Endothelial cell of hepatic sinusoid (primary cell): ENCODE results near the gene IGFBP5.

Experiments used
- in situ Hi-C: cut with HindIII; loops from 2 replicates; pipeline ENCODE4 v1.10.0; 2017; ENCODE audit warnings: low sequenced_read_pairs

IGFBP5 gene

GRCh38 chr2:216715402-216715974 lies 20.1 kb upstream of the IGFBP5 start:
- in situ Hi-C loops, result no loop called here

DNA sequence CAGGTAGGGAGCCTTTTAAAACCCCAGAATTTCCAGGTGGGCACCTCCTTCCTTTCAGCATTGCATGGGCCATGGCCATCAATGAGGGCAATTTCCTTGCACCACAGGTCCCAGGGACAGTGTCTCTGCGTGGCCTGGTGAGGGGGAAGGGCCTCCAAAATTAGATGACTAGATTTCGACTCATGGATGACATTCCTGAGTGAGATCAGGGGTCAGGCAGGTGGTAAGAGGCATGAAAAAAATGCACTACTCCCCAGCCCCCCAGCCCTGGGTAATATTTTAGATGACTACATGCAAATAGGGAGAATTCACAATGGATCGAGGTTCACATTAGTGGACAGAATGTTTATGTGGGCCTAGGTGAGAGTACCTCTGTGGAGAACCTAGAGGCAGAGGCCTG lies 19.0 kb upstream of the IGFBP5 start:
- in situ Hi-C loops, result no loop called here

DNA sequence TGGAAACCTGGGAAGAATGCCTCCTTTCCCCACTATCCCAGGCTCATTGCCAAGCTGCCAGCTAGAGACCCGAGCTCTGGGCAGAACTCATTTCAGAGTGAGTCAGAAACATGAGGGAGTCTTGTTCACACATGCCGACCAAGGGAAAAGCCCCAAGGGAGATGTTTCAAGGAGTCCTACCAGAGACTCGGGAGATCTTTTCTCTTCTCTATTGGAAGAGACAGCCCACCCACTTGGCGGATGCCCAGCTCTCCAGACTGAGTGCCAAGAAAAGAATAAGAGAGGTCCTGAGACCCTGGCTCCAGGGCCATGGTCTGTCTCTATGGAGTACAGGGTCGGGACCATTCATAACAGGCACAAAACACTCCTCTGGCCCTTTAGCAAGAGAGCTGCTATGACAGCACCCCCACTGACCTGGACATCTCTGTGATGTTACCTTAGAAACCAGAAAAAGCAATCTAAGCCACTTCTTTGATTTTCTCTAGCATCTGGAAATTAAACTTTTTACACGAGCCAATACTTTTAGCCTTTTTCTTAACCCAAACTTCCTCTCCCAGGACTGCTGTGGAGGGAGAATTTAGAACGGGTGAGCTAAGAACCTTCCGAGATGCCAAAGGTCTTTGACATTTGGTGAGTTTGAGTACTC lies 18.5 kb upstream of the IGFBP5 start:
- in situ Hi-C loops, result no loop called here

DNA sequence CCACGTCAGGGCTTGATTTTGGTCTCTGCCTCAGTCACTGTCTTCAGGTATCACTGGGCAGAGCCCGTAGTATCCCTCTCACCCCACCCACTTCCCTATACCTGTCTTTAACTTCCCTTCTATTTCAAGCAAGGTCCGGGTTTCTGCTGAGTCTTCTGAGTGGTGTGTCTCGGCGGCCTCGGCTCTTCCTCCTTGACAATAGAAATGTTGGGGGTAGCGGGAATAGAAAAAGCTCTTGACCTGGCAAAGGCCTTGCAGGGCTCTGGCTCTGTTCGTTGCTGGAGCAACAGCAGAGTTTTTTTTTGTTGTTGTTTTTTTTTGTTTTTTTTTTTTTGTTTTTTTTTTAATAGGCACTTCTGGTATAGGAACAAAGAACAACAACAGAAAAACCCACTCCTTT lies 16.0 kb upstream of the IGFBP5 start:
- in situ Hi-C loops, result no loop called here

DNA sequence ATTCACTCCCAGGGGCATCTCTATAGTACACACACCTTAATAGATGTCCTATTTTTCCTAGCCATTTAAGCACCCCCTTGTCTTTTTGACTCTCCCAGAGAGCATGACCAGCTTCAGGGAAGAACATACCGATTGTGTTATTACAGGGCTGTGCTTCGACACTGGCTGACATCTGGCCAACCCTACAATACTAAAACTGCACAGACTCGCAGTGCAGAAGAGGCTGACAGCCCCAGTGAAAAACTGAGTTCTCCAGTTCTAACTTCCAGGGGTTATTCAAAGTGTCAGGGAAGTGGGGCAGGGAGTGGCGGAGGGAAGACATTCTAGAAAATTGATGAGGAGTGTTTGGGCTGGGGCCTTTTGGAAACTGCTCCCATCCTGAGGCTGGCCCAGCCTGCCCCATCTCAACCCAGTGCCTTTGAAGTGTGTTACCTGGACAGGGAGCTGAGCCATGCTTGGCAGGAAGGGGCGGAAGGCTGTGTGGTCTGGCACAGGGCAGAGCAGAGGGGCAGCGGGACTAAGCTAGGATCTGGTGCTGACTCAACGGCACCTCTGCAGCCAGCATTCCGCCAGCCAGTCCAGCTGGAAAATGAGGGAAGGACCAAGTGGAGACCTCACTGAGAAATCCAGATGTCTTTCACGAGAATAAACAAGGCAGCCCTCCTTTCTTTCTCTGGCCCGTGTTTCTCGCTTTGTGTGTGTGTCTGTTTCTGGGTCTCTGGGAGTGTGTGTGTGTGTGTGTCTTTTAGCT lies 15.4 kb upstream of the IGFBP5 start:
- in situ Hi-C loops, result no loop called here

- in situ Hi-C loops, result loop anchor here (10.0 kb wide), 1 partner anchor 172 kb away; no protein-coding TSS in a partner anchor
Measured at GRCh38 chr2:216702756-216703155, 7.4 kb upstream of the IGFBP5 start.

DNA sequence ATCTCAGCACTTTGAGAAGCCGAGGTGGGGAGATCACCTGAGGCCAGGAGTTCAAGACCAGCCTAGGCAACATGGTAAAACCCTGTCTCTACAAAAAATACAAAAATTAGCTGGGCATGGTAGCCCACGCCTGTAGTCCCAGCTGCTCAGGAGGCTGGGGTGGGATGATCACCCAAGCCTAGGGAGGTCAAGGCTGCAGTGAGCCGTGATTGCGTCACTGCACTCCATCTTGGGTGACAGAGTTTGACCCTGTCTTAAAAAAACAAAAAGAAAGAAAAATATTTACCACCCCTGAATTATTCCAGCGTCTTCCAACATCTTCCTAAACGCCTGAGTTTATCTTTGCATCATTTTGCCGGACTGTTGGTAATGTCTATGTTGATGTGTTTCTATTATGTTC lies 6.2 kb upstream of the IGFBP5 start:
- in situ Hi-C loops, result loop anchor here (10.0 kb wide), 1 partner anchor 173 kb away; no protein-coding TSS in a partner anchor

GRCh38 chr2:216700781-216701180 lies 5.4 kb upstream of the IGFBP5 start:
- in situ Hi-C loops, result loop anchor here (10.0 kb wide), 1 partner anchor 174 kb away; no protein-coding TSS in a partner anchor

GRCh38 chr2:216700088-216700567 lies 4.8 kb upstream of the IGFBP5 start:
- in situ Hi-C loops, result loop anchor here (10.0 kb wide), 1 partner anchor 175 kb away; no protein-coding TSS in a partner anchor

DNA sequence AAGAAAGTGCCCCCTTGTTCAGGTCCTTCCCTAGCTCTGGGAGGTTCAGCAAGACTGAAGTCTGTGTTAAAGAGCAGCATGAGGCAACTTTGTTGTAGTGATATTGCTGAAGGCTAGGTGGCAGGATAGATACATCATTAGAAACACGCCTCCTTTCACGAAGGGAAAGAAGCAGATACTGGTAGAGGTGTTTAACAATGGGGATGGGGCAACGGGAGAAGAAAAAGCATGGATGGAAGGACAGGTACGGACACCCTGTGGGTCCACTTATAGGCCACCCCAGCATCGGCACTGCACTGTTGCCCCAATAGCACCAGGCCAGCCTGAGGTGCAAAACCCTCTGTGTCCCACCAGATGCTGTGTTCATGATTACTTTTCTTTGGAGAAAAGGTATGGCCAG lies 3.5 kb upstream of the IGFBP5 start:
- in situ Hi-C loops, result loop anchor here (5.0 to 25.0 kb wide), 2 partner anchors 78 to 813 kb away; no protein-coding TSS in a partner anchor

GRCh38 chr2:216698293-216698692 lies 2.9 kb upstream of the IGFBP5 start:
- in situ Hi-C loops, result loop anchor here (5.0 to 25.0 kb wide), 2 partner anchors 79 to 814 kb away; no protein-coding TSS in a partner anchor

GRCh38 chr2:216696751-216697560 lies 1.6 kb upstream of the IGFBP5 start:
- in situ Hi-C loops, result loop anchor here (5.0 to 25.0 kb wide), 2 partner anchors 80 to 815 kb away; no protein-coding TSS in a partner anchor

DNA sequence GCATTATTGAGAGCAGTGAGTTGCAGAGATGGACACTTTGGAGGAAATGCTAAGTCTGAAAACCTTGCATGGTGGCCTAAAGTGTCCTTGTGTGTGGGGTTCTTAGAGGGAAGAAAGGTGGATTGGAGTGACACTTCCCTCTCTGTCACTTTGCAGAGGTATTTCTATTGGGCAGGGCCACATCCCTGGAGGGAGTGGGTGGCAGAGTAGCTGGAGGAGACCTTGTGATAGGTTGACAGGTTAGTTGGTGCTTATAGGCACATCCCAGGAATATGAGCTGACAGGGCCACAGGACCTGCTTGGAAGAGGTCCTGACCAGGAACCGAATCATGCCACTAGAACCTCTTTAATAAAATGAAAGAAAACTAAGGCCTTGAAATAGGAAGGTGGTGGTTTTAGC lies 972 bp upstream of the IGFBP5 start:
- in situ Hi-C loops, result loop anchor here (5.0 to 25.0 kb wide), 2 partner anchors 81 to 816 kb away; no protein-coding TSS in a partner anchor

GRCh38 chr2:216694826-216695217 lies 527 bp downstream of the IGFBP5 start:
- in situ Hi-C loops, result loop anchor here (5.0 to 25.0 kb wide), 2 partner anchors 82 to 817 kb away; no protein-coding TSS in a partner anchor

DNA sequence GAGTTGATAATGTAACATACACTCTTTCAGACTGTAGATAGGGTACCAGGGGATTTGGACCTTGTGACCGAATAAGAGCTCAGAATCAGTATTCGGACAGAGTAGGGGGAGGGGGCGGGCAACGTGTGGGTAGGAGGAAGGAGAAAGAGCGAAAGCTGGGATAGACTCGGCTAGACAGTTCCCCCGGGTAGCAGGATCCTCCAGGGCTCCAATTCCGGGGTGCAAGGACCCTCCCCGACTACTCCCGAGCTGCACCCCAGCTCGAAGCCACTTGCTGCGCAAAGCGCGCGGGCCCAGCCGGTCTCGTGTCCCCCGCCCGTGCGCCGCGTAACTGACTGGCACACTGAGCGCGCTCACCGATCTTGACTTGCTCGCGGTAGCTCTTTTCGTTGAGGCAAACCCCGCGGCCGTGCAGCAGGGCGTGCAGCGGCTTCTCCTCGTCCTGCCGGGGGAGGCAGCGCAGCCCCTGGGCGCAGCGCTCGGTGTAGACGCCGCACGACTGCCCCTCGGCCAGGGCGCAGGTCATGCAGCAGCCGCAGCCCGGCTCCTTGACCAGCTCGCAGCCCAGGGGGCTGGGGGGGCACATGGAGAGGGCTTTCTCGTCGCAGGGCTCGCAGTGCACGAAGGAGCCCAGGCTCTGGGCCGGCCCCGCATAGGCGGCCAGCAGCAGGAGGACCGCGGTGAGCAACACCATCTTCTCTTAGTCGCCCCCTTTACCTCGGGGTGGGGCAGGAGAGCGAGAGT lies 1.1 kb downstream of the IGFBP5 start:
- in situ Hi-C loops, result loop anchor here (25.0 kb wide), 1 partner anchor 818 kb away; no protein-coding TSS in a partner anchor

DNA sequence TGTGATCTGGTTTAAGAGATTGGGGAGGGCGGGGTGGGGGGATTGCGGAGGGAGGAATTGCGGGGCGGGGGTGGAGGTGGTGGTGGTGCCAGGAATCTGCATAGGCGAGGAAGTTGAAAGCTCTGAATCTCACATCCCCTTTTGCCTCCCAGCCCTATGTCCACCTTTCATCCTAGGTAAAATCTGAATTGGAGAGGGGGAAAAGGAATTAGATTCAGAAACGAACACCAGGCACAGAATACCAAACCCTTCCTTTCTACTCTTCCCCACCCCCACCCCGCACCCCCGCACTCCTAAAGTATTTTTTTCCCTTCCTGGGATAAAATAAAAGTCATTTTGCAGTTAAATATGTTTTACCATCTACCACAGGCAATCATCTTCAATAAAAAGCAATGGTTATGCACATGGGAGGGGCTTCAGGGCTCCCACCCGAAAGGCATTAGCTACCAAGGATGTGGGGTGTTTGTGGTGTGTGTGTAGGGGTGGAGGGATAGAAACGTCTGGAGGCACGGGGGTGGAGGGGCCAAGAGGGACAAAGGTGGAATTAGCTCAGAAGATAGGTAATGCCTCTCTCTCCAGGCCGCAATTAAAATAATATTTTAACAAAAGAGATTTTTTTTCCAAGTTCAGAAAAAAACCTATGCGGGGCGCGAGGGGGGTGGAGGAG lies 1.8 kb downstream of the IGFBP5 start:
- in situ Hi-C loops, result loop anchor here (25.0 kb wide), 1 partner anchor 819 kb away; no protein-coding TSS in a partner anchor

DNA sequence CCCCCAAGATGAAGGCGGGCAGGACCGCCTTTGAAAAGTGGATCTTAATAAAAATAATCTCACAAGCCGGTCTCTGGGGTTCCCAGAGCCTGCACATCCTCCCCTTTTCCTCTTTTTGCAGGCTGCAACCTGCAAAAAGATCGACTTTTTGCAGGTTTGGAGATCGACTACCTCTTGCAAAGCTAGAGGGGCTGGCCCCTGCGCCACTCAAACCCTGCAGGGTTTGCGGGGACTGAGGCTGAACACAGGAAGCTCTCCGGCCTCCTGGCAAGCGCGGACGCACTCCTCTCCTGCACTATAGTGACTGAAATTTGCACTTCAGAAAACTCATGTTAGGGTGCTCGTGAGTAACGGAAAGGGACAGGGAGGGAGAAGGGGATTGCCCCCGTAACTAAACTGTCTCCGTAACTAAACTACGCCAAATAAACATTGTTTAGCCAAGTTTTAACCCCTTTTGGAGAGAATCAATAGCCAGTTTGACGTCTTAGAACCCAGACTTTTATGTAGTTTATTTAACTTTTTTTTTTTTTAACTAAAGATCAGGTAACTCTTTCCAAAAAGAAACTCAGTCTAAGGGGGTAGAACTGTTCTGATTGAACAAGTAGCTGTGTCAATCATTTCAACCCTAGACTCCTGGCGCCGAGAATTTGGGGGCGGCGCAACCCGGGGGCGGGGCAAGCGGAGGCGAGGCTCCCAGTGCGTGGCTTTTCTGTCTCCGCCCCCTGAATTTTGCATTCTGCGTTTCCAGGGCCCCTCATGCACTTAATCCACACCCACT lies 2.5 kb downstream of the IGFBP5 start:
- in situ Hi-C loops, result loop anchor here (25.0 kb wide), 1 partner anchor 819 kb away; no protein-coding TSS in a partner anchor
